Astrocyte (in vitro differentiated cells and primary cell): Measurements from ENCODE around the gene LINC00632. TPM values are rescaled to one million over a fixed set of nuclear protein-coding genes. Genes with fewer than 3 reads are reported as not detected.
A peak's percentile ranks its signal among the peaks of the same experiment; 100 is the strongest.

Experiments
- DNase-seq: peaks from one replicate; pipeline ENCODE4 v3.0.0-alpha.2; 2010; ENCODE audit warnings: low read depth
- FAIRE-seq: peaks from 2 replicates; lab custom pipeline; 2011; peaks lifted over from hg19 to GRCh38; lab: Jason Lieb, UNC
- H2AFZ ChIP-seq: 2 replicates; pipeline ENCODE4 v1.6.0; 2012; ENCODE audit warnings: low read depth, low read length, inconsistent platforms
- H3K27ac ChIP-seq: 2 replicates; pipeline ENCODE4 v1.5.1; 2011; ENCODE audit warnings: low read depth, low read length, inconsistent platforms
- H3K27me3 ChIP-seq: 2 replicates; pipeline ENCODE4 v1.6.0; 2011; ENCODE audit warnings: low read length, inconsistent platforms; ENCODE audit not compliant: insufficient read depth
- H3K36me3 ChIP-seq: 2 replicates; pipeline ENCODE4 v1.5.1; 2011; ENCODE audit warnings: low read length, inconsistent platforms; ENCODE audit not compliant: insufficient read depth
- H3K4me1 ChIP-seq: 2 replicates; pipeline ENCODE4 v1.5.1; 2011; ENCODE audit warnings: low read length, inconsistent platforms; ENCODE audit not compliant: insufficient read depth
- H3K4me2 ChIP-seq: 2 replicates; pipeline ENCODE4 v1.6.0; 2012; ENCODE audit warnings: low read length, inconsistent platforms
- H3K4me3 ChIP-seq: 2 replicates; pipeline ENCODE4 v1.5.1; 2011; ENCODE audit warnings: low read depth, mild to moderate bottlenecking, low read length, inconsistent platforms; ENCODE audit not compliant: insufficient read depth
- H3K79me2 ChIP-seq: 2 replicates; pipeline ENCODE4 v1.6.0; 2012; ENCODE audit warnings: mild to moderate bottlenecking, low read length, inconsistent platforms; ENCODE audit not compliant: insufficient read depth
- H3K9ac ChIP-seq: 2 replicates; pipeline ENCODE4 v1.6.0; 2012; ENCODE audit warnings: mild to moderate bottlenecking, low read length, inconsistent platforms
- H3K9me3 ChIP-seq: 2 replicates; pipeline ENCODE4 v1.5.1; 2012; ENCODE audit warnings: low read depth, mild to moderate bottlenecking, low read length, inconsistent platforms; ENCODE audit not compliant: insufficient read depth
- H4K20me1 ChIP-seq: 2 replicates; pipeline ENCODE4 v1.6.0; 2012; ENCODE audit warnings: low read length, inconsistent platforms; ENCODE audit not compliant: insufficient read depth
- H3K27ac Mint-ChIP-seq: one replicate; pipeline ENCODE4 v1.8.0; 2021; ENCODE audit warnings: mild to moderate bottlenecking, mixed read lengths; ENCODE audit not compliant: unreplicated experiment
- H3K27me3 Mint-ChIP-seq: one replicate; pipeline ENCODE4 v1.8.0; 2021; ENCODE audit warnings: low read depth, mixed read lengths; ENCODE audit not compliant: unreplicated experiment
- H3K36me3 Mint-ChIP-seq: one replicate; pipeline ENCODE4 v1.8.0; 2021; ENCODE audit warnings: low read depth, mixed read lengths; ENCODE audit not compliant: unreplicated experiment
- H3K4me1 Mint-ChIP-seq: one replicate; pipeline ENCODE4 v1.8.0; 2021; ENCODE audit warnings: low read depth, mixed read lengths; ENCODE audit not compliant: unreplicated experiment
- H3K4me3 Mint-ChIP-seq: one replicate; pipeline ENCODE4 v1.8.0; 2021; ENCODE audit warnings: mild to moderate bottlenecking, moderate library complexity, mixed read lengths; ENCODE audit not compliant: unreplicated experiment
- H3K9me3 Mint-ChIP-seq: one replicate; pipeline ENCODE4 v1.8.0; 2021; ENCODE audit warnings: mild to moderate bottlenecking, mixed read lengths; ENCODE audit not compliant: unreplicated experiment
- CTCF ChIP-seq: IDR thresholded peaks from 2 replicates; pipeline ENCODE4 v1.5.1; 2011; ENCODE audit warnings: low read depth, mild to moderate bottlenecking, inconsistent platforms, low read length, moderate library complexity; ENCODE audit not compliant: insufficient read depth
- EZH2 ChIP-seq: IDR thresholded peaks from 2 replicates; pipeline ENCODE4 v1.6.1; 2012; ENCODE audit warnings: mild to moderate bottlenecking, low read length, inconsistent platforms; ENCODE audit not compliant: insufficient read depth
- total RNA-seq: library from RNA; stranded (reverse); gene quantifications from 2 replicates; pipeline ENCODE4 v1.2.1, GENCODE V29; 2021

LINC00632 gene
- total RNA-seq, 1 donor from 2014 or later = 318 TPM

DNA sequence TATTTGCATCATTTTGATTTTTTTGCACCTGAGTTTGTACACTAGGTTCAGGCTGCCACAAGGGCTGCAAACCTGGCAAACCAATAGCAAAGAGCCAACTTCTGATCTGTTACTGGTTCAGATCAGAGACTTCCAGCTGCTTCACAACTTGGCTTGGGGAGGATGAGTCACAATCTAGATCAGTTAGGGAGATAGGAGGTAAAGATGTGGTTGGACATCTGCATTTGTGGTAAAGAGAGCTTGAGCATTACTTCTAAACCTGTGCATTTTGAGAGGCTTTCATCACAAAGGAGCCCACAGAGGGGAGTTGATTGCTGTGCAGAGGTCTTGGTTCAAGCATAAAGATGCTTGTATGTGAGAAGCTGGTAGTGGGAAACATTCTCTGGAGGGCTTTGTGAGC lies 34.5 kb downstream of the LINC00632 start:
- peak; percentile 23 for FAIRE-seq
- no peaks in the 10 kb centered on the region for H3K9me3 Mint-ChIP-seq
- peak overlapping the region; percentile 4 for H3K27ac Mint-ChIP-seq
- no peaks in the 10 kb centered on the region for H3K79me2 ChIP-seq
- no peaks in the 10 kb centered on the region for H4K20me1 ChIP-seq
- H3K27me3 ChIP-seq = no peaks in the 10 kb centered on the region
- no peaks in the 10 kb centered on the region for H3K4me1 ChIP-seq
- H3K27ac ChIP-seq = no peak overlapping the region
- no peaks in the 10 kb centered on the region for H3K36me3 Mint-ChIP-seq
- H2AFZ ChIP-seq = no peak overlapping the region
- TF ChIP-seq EZH2 (no peak), CTCF (no peak)
- H3K4me3 Mint-ChIP-seq = no peak overlapping the region
- H3K9ac ChIP-seq = no peak overlapping the region
- no peaks in the 10 kb centered on the region for H3K27me3 Mint-ChIP-seq
- no peak overlapping the region for H3K4me3 ChIP-seq
- peaks cover 13% of the 10 kb centered on the region for H3K4me1 Mint-ChIP-seq
- no peaks in the 10 kb centered on the region for H3K9me3 ChIP-seq
- DNase-seq = peak; percentile 45
- H3K4me2 ChIP-seq = no peak overlapping the region
- H3K36me3 ChIP-seq = no peaks in the 10 kb centered on the region

- Histone ChIP-seq H3K4me1 (no peaks in the 10 kb centered on the region), H3K9ac (no peak overlapping the region), H2AFZ (no peak overlapping the region), H3K36me3 (no peaks in the 10 kb centered on the region), H3K4me3 (no peak overlapping the region), H3K79me2 (no peaks in the 10 kb centered on the region), H3K9me3 (no peaks in the 10 kb centered on the region), H4K20me1 (no peaks in the 10 kb centered on the region), H3K4me2 (no peak overlapping the region), H3K27ac (no peak overlapping the region), H3K27me3 (no peaks in the 10 kb centered on the region)
- Mint-ChIP-seq H3K36me3 (no peaks in the 10 kb centered on the region), H3K9me3 (no peaks in the 10 kb centered on the region), H3K4me3 (no peak overlapping the region), H3K27ac (no peak overlapping the region), H3K27me3 (no peaks in the 10 kb centered on the region), H3K4me1 (no peaks in the 10 kb centered on the region)
- no peak for TF ChIP-seq EZH2
- TF ChIP-seq CTCF = no peak
- DNase-seq (no peak), FAIRE-seq (peak; percentile 47)
Measured at GRCh38 chrX:140756941-140757340, 47.4 kb downstream of the LINC00632 start.

DNA sequence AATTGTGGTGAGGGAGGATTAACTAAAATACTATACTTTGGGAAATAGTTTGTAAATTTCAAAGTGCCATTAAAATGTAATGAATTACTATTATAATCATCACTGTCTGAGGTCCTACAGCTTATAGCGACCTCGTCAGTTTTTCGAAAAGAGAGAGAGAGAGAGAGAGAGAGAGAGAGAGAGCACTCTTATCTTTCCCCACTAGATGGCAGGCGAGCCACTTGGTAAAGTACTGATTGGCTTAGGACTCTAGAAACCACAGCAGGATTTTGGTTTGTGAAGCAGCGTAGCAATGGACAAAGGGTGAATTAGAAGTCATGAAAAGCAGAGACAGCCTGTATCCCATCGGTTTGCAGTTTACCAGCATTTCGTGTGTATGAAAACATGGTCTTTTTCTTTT lies 52.5 kb downstream of the LINC00632 start:
- Mint-ChIP-seq H3K27me3 (no peaks in the 10 kb centered on the region), H3K9me3 (no peaks in the 10 kb centered on the region), H3K27ac (no peak overlapping the region), H3K36me3 (no peaks in the 10 kb centered on the region), H3K4me3 (no peak overlapping the region), H3K4me1 (peaks cover 2% of the 10 kb centered on the region)
- no peak overlapping the region for H3K27ac ChIP-seq
- TF ChIP-seq EZH2 (no peak), CTCF (peak; percentile 68)
- H4K20me1 ChIP-seq = no peaks in the 10 kb centered on the region
- DNase-seq (peak; percentile 58), FAIRE-seq (peak; percentile 99)
- no peaks in the 10 kb centered on the region for H3K4me1 ChIP-seq
- no peaks in the 10 kb centered on the region for H3K36me3 ChIP-seq
- H2AFZ ChIP-seq = no peak overlapping the region
- H3K4me2 ChIP-seq = peak overlapping the region; percentile 59
- no peak overlapping the region for H3K9ac ChIP-seq
- peaks cover 10% of the 10 kb centered on the region for H3K79me2 ChIP-seq
- H3K27me3 ChIP-seq = no peaks in the 10 kb centered on the region
- no peaks in the 10 kb centered on the region for H3K9me3 ChIP-seq
- H3K4me3 ChIP-seq = no peak overlapping the region
